Measurements from ENCODE around the gene PIP5K1A.

DNA sequence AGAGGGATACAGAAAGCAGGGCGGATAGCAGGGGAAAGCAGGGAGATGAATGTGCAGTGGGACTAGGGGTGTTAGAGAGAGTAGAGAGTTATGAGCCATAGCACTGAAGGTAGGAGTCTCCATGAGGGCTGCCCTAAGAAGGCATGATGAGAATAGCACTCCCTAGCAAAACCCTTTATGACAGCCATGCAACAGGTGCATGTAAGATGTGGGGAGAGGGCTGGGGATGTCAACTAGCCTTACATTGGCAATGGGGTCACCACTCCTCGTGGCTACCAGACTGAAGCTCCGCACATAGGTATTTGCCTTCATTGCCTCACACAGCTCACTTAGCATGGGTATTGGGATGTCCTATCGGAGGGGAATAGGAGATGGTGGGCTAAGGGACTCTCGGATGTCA is 27.2 kb upstream of the PIP5K1A start:
- TF ChIP-seq CTCF (IDR thresholded peaks at IDR 0.05; ENCODE audit: low read length) (no peak), EZH2 (IDR thresholded peaks at IDR 0.05; ENCODE audit: borderline replicate concordance, low read length) (no peak)
